DLD1 (cell line): Measurements from ENCODE around the gene PSKH1.

Experiments used
- in situ Hi-C: cut with HindIII; loops from 2 replicates; pipeline ENCODE4 v1.10.0; 2017; ENCODE audit warnings: low sequenced_read_pairs

The PSKH1 gene

DNA sequence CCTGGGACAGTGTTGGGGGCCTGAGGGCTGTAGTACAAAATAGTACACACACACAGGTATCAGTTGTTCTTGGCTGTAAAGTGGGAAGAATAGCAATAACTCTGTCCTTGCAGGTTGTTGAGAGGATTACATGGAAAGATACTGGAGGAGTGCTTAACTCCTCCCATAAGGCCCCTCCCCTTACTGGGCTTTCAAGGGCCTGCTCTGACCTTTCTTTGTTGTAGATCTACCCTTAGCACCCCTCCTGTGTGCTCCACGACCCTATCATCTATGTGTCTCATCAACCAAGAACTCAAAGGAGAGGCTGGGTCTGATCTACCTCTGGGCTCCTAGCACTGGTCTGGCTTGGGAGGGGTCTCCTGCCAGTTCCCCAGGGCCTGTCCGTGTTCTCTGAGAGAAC lies 28.5 kb upstream of the PSKH1 start:
- in situ Hi-C loops, result no loop called here

- in situ Hi-C loops, result no loop called here
Measured at GRCh38 chr16:67865318-67865717, 27.7 kb upstream of the PSKH1 start.

DNA sequence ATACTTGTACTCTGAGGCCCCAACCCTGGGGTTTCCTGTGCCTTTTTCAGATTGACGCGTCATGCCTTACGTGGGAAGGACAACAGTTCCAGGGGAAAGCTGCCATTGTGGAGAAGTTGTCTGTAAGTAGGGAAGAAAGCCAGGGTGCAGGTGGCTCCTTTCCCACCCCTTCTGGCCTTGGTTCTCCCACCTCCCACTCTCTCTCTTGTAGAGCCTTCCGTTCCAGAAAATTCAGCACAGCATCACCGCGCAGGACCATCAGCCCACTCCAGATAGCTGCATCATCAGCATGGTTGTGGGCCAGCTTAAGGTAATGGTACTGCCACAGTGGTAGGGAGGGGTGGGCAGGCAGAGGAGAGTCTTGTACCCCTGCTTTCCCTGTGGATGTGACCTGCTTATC lies 24.8 kb upstream of the PSKH1 start:
- in situ Hi-C loops, result no loop called here

GRCh38 chr16:67869653-67870052 lies 23.4 kb upstream of the PSKH1 start:
- in situ Hi-C loops, result no loop called here

DNA sequence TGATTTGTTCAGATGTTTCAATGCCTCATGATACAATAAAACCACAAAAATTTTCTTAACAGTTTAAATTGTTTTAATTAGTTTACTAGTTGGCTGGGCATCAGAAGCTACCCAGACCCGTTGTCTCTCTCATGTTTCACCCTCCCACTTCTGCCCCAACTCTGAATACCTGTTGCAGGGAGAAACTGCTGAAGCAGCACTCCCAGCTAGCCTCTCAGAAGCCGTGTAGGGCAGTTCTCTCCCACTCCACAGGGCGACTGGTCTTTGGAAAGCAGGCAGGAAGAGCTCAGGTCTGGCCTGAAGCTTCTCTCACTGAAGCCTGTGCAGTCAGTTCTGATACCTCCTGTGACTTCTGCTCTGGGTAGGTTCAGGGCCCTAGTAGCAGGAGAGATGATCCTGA lies 21.8 kb upstream of the PSKH1 start:
- in situ Hi-C loops, result no loop called here

- in situ Hi-C loops, result no loop called here
Measured at GRCh38 chr16:67872131-67872630, 20.9 kb upstream of the PSKH1 start.

GRCh38 chr16:67872631-67873434 lies 20.2 kb upstream of the PSKH1 start, which contains the start of gene EDC4:
Gene EDC4 (plus strand): TSS chr16:67873052. CDS start chr16:67873262, 210 bp downstream.
- in situ Hi-C loops, result no loop called here

GRCh38 chr16:67873435-67874370 lies 19.4 kb upstream of the PSKH1 start:
- in situ Hi-C loops, result no loop called here

GRCh38 chr16:67874372-67874771 lies 18.7 kb upstream of the PSKH1 start:
- in situ Hi-C loops, result no loop called here

- in situ Hi-C loops, result no loop called here
Measured at GRCh38 chr16:67877064-67877463, 16.0 kb upstream of the PSKH1 start.

GRCh38 chr16:67878232-67878631 lies 14.8 kb upstream of the PSKH1 start:
- in situ Hi-C loops, result no loop called here

DNA sequence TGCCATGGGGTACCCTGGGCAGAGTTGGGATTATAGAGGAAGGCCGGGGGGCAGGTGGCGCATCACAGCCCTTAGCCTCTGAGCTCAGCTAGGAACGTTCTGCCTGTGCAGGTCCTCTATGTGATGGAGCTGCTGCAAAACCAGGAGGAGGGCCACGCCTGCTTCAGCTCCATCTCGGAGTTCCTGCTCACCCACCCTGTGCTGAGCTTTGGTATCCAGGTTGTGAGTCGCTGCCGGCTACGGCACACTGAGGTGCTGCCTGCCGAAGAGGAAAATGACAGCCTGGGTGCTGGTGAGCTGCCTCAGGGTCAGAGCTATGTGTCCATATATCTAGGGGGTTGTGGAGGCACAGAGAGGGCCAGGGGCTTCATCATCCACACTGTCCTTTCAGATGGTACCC lies 14.2 kb upstream of the PSKH1 start:
- in situ Hi-C loops, result no loop called here

- in situ Hi-C loops, result no loop called here
Measured at GRCh38 chr16:67879462-67879861, 13.6 kb upstream of the PSKH1 start.

DNA sequence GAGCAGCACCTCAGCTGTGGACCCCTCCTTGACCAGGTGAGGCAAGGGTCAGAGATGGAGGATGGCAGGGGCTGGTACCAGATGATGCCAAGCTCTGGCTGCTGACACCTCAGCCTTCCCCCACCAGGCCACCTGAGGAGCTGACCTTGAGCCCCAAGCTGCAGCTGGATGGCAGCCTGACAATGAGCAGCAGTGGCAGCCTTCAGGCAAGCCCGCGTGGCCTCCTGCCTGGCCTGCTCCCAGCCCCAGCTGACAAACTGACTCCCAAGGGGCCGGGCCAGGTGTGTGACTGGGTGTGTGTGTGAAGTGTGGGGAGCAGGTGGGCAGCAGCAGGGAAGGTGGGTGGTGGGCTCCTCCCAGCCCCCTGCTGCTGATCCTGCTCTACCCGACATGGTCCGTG lies 13.1 kb upstream of the PSKH1 start:
- in situ Hi-C loops, result no loop called here

DNA sequence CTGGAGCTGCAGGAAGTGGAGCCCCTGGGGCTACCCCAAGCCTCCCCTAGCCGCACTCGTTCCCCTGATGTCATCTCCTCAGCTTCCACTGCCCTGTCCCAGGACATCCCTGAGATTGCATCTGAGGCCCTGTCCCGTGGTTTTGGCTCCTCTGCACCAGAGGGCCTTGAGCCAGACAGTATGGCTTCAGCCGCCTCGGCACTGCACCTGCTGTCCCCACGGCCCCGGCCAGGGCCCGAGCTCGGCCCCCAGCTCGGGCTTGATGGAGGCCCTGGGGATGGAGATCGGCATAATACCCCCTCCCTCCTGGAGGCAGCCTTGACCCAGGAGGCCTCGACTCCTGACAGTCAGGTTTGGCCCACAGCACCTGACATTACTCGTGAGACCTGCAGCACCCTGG lies 12.5 kb upstream of the PSKH1 start:
- in situ Hi-C loops, result no loop called here

DNA sequence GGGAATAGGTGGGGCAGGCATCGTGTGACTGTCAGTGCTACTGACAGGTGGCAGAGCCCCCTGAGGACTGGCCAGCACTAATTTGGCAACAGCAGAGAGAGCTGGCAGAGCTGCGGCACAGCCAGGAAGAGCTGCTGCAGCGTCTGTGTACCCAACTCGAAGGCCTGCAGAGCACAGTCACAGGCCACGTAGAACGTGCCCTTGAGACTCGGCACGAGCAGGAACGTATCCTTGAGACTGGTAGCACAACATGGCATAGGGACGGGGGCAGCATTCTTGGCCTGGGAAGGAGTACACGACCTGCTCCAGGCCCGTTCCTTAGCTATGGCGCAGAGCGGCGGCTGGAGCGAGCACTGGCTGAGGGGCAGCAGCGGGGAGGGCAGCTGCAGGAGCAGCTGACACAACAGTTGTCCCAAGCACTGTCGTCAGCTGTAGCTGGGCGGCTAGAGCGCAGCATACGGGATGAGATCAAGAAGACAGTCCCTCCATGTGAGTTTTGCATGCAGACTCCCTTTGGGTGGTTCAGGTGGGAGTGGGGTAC lies 11.4 kb upstream of the PSKH1 start:
- in situ Hi-C loops, result no loop called here

GRCh38 chr16:67882374-67883145 lies 10.5 kb upstream of the PSKH1 start:
- in situ Hi-C loops, result no loop called here

DNA sequence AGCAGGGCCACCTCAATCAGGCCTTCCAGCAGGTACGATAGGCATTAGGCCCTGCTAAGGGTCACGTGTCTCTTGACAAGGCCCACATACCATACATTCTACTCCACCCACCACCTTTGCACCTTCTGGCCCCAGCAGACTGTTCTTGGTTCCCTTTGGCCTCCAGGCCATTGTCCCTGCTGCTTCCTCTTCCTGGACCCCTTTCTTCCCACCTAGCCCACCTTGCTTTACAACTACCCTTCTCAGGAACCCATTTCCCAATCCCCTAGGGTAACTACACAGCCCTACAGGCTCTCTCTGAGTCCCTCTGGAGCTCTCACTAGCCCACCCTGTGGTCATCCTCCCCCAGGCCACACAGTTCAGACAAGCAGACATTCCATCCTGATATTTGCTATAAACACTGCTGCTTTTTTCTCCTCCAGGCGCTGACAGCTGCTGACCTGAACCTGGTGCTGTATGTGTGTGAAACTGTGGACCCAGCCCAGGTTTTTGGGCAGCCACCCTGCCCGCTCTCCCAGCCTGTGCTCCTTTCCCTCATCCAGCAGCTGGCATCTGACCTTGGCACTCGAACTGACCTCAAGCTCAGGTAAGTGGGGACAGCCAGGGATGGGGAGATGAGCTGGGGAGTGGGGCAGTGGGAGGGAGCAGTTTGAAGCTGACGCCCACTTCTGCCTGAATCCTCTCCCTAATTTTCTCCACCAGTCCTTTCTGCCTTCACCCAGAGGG lies 9.7 kb upstream of the PSKH1 start:
- in situ Hi-C loops, result no loop called here

GRCh38 chr16:67883872-67884261 lies 9.2 kb upstream of the PSKH1 start:
- in situ Hi-C loops, result no loop called here

- in situ Hi-C loops, result no loop called here
Measured at GRCh38 chr16:67884684-67885083, 8.4 kb upstream of the PSKH1 start, which contains the start of gene NRN1L. Gene NRN1L (plus strand): TSS chr16:67884885. CDS start chr16:67884904, 19 bp downstream.
